ENCODE results near the gene MYO1D. TPM values are rescaled to one million over a fixed set of nuclear protein-coding genes. Genes with fewer than 3 reads are reported as not detected.

Gene MYO1D
- polyA plus RNA-seq, 2 donors: 31.8 to 43.2 TPM

GRCh38 chr17:32777436-32777835, 99.5 kb downstream of the MYO1D start:
- Histone ChIP-seq H3K36me3 (ENCODE audit: control insufficient read depth in 2 of 2, insufficient read depth in 2 of 2, low read length in 1 of 2) (no peaks in the 10 kb centered on the region), H3K27me3 (ENCODE audit: control insufficient read depth in 1 of 2, insufficient read depth in 2 of 2, low read length in 2 of 2) (no peaks in the 10 kb centered on the region), H3K9me3 (ENCODE audit: control insufficient read depth in 2 of 2, insufficient read depth in 1 of 2, low read depth in 1 of 2, low read length in 1 of 2) (no peaks in the 10 kb centered on the region), H3K27ac (ENCODE audit: low read depth in 2 of 2, low read length in 1 of 2) (no peak overlapping the region), H3K4me1 (ENCODE audit: control insufficient read depth in 2 of 2, insufficient read depth in 2 of 2, low read length in 1 of 2) (no peaks in the 10 kb centered on the region), H3K4me3 (ENCODE audit: low read depth in 1 of 2, low read length in 2 of 2) (no peak overlapping the region)
- WGBS, 2 donors: 92% methylated on average over 14 of the region's 14 CpGs

- Histone ChIP-seq H3K4me1 (ENCODE audit: control insufficient read depth in 2 of 2, insufficient read depth in 2 of 2, low read length in 1 of 2) (no peaks in the 10 kb centered on the region), H3K9me3 (ENCODE audit: control insufficient read depth in 2 of 2, insufficient read depth in 1 of 2, low read depth in 1 of 2, low read length in 1 of 2) (no peaks in the 10 kb centered on the region), H3K4me3 (ENCODE audit: low read depth in 1 of 2, low read length in 2 of 2) (no peak overlapping the region), H3K36me3 (ENCODE audit: control insufficient read depth in 2 of 2, insufficient read depth in 2 of 2, low read length in 1 of 2) (no peaks in the 10 kb centered on the region), H3K27me3 (ENCODE audit: control insufficient read depth in 1 of 2, insufficient read depth in 2 of 2, low read length in 2 of 2) (no peaks in the 10 kb centered on the region), H3K27ac (ENCODE audit: low read depth in 2 of 2, low read length in 1 of 2) (no peak overlapping the region)
- WGBS, 2 donors: 86 to 87% methylated on average over 2 of the region's 2 CpGs
Observed at GRCh38 chr17:32774695-32775084, 102.2 kb downstream of the MYO1D start.

GRCh38 chr17:32773856-32774694, 102.8 kb downstream of the MYO1D start:
- H3K4me3 ChIP-seq (ENCODE audit: low read depth in 1 of 2, low read length in 2 of 2): no peak overlapping the region
- H3K9me3 ChIP-seq (ENCODE audit: control insufficient read depth in 2 of 2, insufficient read depth in 1 of 2, low read depth in 1 of 2, low read length in 1 of 2): no peaks in the 10 kb centered on the region
- no peaks in the 10 kb centered on the region for H3K4me1 ChIP-seq (ENCODE audit: control insufficient read depth in 2 of 2, insufficient read depth in 2 of 2, low read length in 1 of 2)
- no peak overlapping the region for H3K27ac ChIP-seq (ENCODE audit: low read depth in 2 of 2, low read length in 1 of 2)
- 89 to 90% methylated on average over 6 of the region's 6 CpGs for WGBS, 2 donors
- no peaks in the 10 kb centered on the region for H3K27me3 ChIP-seq (ENCODE audit: control insufficient read depth in 1 of 2, insufficient read depth in 2 of 2, low read length in 2 of 2)
- no peaks in the 10 kb centered on the region for H3K36me3 ChIP-seq (ENCODE audit: control insufficient read depth in 2 of 2, insufficient read depth in 2 of 2, low read length in 1 of 2)

GRCh38 chr17:32772453-32773025, 104.4 kb downstream of the MYO1D start:
- Histone ChIP-seq H3K4me3 (ENCODE audit: low read depth in 1 of 2, low read length in 2 of 2) (no peak overlapping the region), H3K9me3 (ENCODE audit: control insufficient read depth in 2 of 2, insufficient read depth in 1 of 2, low read depth in 1 of 2, low read length in 1 of 2) (no peaks in the 10 kb centered on the region), H3K36me3 (ENCODE audit: control insufficient read depth in 2 of 2, insufficient read depth in 2 of 2, low read length in 1 of 2) (peaks cover 0 to 3% of the 10 kb centered on the region in 2 donors), H3K27me3 (ENCODE audit: control insufficient read depth in 1 of 2, insufficient read depth in 2 of 2, low read length in 2 of 2) (no peaks in the 10 kb centered on the region), H3K4me1 (ENCODE audit: control insufficient read depth in 2 of 2, insufficient read depth in 2 of 2, low read length in 1 of 2) (no peaks in the 10 kb centered on the region), H3K27ac (ENCODE audit: low read depth in 2 of 2, low read length in 1 of 2) (no peak overlapping the region)
- WGBS, 2 donors: 68 to 80% methylated on average over 9 of the region's 9 CpGs

GRCh38 chr17:32771396-32771795, 105.5 kb downstream of the MYO1D start:
- H3K4me1 ChIP-seq (ENCODE audit: control insufficient read depth in 2 of 2, insufficient read depth in 2 of 2, low read length in 1 of 2): no peaks in the 10 kb centered on the region
- no peaks in the 10 kb centered on the region for H3K27me3 ChIP-seq (ENCODE audit: control insufficient read depth in 1 of 2, insufficient read depth in 2 of 2, low read length in 2 of 2)
- peaks cover 0 to 3% of the 10 kb centered on the region in 2 donors for H3K36me3 ChIP-seq (ENCODE audit: control insufficient read depth in 2 of 2, insufficient read depth in 2 of 2, low read length in 1 of 2)
- no peak overlapping the region for H3K4me3 ChIP-seq (ENCODE audit: low read depth in 1 of 2, low read length in 2 of 2)
- no peak overlapping the region for H3K27ac ChIP-seq (ENCODE audit: low read depth in 2 of 2, low read length in 1 of 2)
- no peaks in the 10 kb centered on the region for H3K9me3 ChIP-seq (ENCODE audit: control insufficient read depth in 2 of 2, insufficient read depth in 1 of 2, low read depth in 1 of 2, low read length in 1 of 2)
- 79 to 85% methylated on average over 2 of the region's 2 CpGs for WGBS, 2 donors

GRCh38 chr17:32769846-32770245, 107.1 kb downstream of the MYO1D start:
- H3K36me3 ChIP-seq (ENCODE audit: control insufficient read depth in 2 of 2, insufficient read depth in 2 of 2, low read length in 1 of 2): peaks cover 0 to 3% of the 10 kb centered on the region in 2 donors
- H3K4me1 ChIP-seq (ENCODE audit: control insufficient read depth in 2 of 2, insufficient read depth in 2 of 2, low read length in 1 of 2): no peaks in the 10 kb centered on the region
- no peaks in the 10 kb centered on the region for H3K27me3 ChIP-seq (ENCODE audit: control insufficient read depth in 1 of 2, insufficient read depth in 2 of 2, low read length in 2 of 2)
- no peaks in the 10 kb centered on the region for H3K9me3 ChIP-seq (ENCODE audit: control insufficient read depth in 2 of 2, insufficient read depth in 1 of 2, low read depth in 1 of 2, low read length in 1 of 2)
- 50 to 58% methylated on average over 3 of the region's 3 CpGs for WGBS, 2 donors
- H3K4me3 ChIP-seq (ENCODE audit: low read depth in 1 of 2, low read length in 2 of 2): no peak overlapping the region
- H3K27ac ChIP-seq (ENCODE audit: low read depth in 2 of 2, low read length in 1 of 2): no peak overlapping the region

- WGBS, 2 donors: 72% methylated on average over 5 of the region's 5 CpGs
- Histone ChIP-seq H3K27ac (ENCODE audit: low read depth in 2 of 2, low read length in 1 of 2) (no peak overlapping the region), H3K4me1 (ENCODE audit: control insufficient read depth in 2 of 2, insufficient read depth in 2 of 2, low read length in 1 of 2) (no peaks in the 10 kb centered on the region), H3K27me3 (ENCODE audit: control insufficient read depth in 1 of 2, insufficient read depth in 2 of 2, low read length in 2 of 2) (no peaks in the 10 kb centered on the region), H3K4me3 (ENCODE audit: low read depth in 1 of 2, low read length in 2 of 2) (no peak overlapping the region), H3K36me3 (ENCODE audit: control insufficient read depth in 2 of 2, insufficient read depth in 2 of 2, low read length in 1 of 2) (peaks cover 0 to 5% of the 10 kb centered on the region in 2 donors), H3K9me3 (ENCODE audit: control insufficient read depth in 2 of 2, insufficient read depth in 1 of 2, low read depth in 1 of 2, low read length in 1 of 2) (no peaks in the 10 kb centered on the region)
Observed at GRCh38 chr17:32763855-32764439, 113.0 kb downstream of the MYO1D start.

GRCh38 chr17:32759476-32759875, 117.4 kb downstream of the MYO1D start:
- Histone ChIP-seq H3K27ac (ENCODE audit: low read depth in 2 of 2, low read length in 1 of 2) (no peak overlapping the region), H3K27me3 (ENCODE audit: control insufficient read depth in 1 of 2, insufficient read depth in 2 of 2, low read length in 2 of 2) (no peaks in the 10 kb centered on the region), H3K4me3 (ENCODE audit: low read depth in 1 of 2, low read length in 2 of 2) (no peak overlapping the region), H3K9me3 (ENCODE audit: control insufficient read depth in 2 of 2, insufficient read depth in 1 of 2, low read depth in 1 of 2, low read length in 1 of 2) (no peaks in the 10 kb centered on the region), H3K4me1 (ENCODE audit: control insufficient read depth in 2 of 2, insufficient read depth in 2 of 2, low read length in 1 of 2) (no peaks in the 10 kb centered on the region), H3K36me3 (ENCODE audit: control insufficient read depth in 2 of 2, insufficient read depth in 2 of 2, low read length in 1 of 2) (peaks cover 0 to 3% of the 10 kb centered on the region in 2 donors)

- H3K9me3 ChIP-seq (ENCODE audit: control insufficient read depth in 2 of 2, insufficient read depth in 1 of 2, low read depth in 1 of 2, low read length in 1 of 2): no peaks in the 10 kb centered on the region
- H3K27ac ChIP-seq (ENCODE audit: low read depth in 2 of 2, low read length in 1 of 2): no peak overlapping the region
- no peaks in the 10 kb centered on the region for H3K27me3 ChIP-seq (ENCODE audit: control insufficient read depth in 1 of 2, insufficient read depth in 2 of 2, low read length in 2 of 2)
- H3K4me1 ChIP-seq (ENCODE audit: control insufficient read depth in 2 of 2, insufficient read depth in 2 of 2, low read length in 1 of 2): no peaks in the 10 kb centered on the region
- H3K4me3 ChIP-seq (ENCODE audit: low read depth in 1 of 2, low read length in 2 of 2): no peak overlapping the region
- WGBS, 2 donors: 87 to 94% methylated on average over 1 of the region's 1 CpG
- peaks cover 0 to 3% of the 10 kb centered on the region in 2 donors for H3K36me3 ChIP-seq (ENCODE audit: control insufficient read depth in 2 of 2, insufficient read depth in 2 of 2, low read length in 1 of 2)
Observed at GRCh38 chr17:32757963-32758362, 119.0 kb downstream of the MYO1D start.
